Tibial nerve (tissue), 4 donors: ENCODE results near the gene EXOC8. TPM values are rescaled to one million over a fixed set of nuclear protein-coding genes. Genes with fewer than 3 reads are reported as not detected.

ENCODE experiments used
- DNase-seq, 2 donors: peaks; one replicate each; pipeline ENCODE4 v3.0.0-alpha.2; 2019; ENCODE audit warnings: low spot score in 2 of 2
- H3K27ac ChIP-seq, 4 donors: fragments of 200-600 bp; sonication (generic) in 3 of 4; one replicate each; pipeline ENCODE4 v1.5.1; 2017 to 2019; ENCODE audit warnings: mild to moderate bottlenecking in 1 of 4
- H3K27me3 ChIP-seq, 2 donors: fragments of 200-600 bp; sonication (generic) in 1 of 2; one replicate each; pipeline versions ENCODE4 v1.5.1 to v1.6.0; 2017 to 2019
- H3K36me3 ChIP-seq, 3 donors: fragments of 200-600 bp; sonication (generic); one replicate each; pipeline ENCODE4 v1.5.1; 2018 to 2019
- H3K4me1 ChIP-seq, 4 donors: fragments of 200-600 bp; sonication (generic) in 3 of 4; one replicate each; pipeline ENCODE4 v1.5.1; 2017 to 2019
- H3K4me3 ChIP-seq, 4 donors: fragments of 200-600 bp; sonication (generic) in 3 of 4; one replicate each; pipeline ENCODE4 v1.5.1; 2017 to 2019; ENCODE audit warnings: mild to moderate bottlenecking in 1 of 4, moderate library complexity in 1 of 4
- H3K9me3 ChIP-seq, 4 donors: fragments of 200-600 bp; sonication (generic) in 3 of 4; one replicate each; pipeline ENCODE4 v1.5.1; 2017 to 2019
- CTCF ChIP-seq, 5 experiments: fragments of 200-600 bp in 3 of 5; fragments of 450-650 bp in 2 of 5; sonication (generic) in 3 of 5; IDR thresholded peaks; one replicate each; pipeline ENCODE4 v1.5.1; 2016 to 2019; ENCODE audit warnings: antibody characterized with exemption in 5 of 5, mild to moderate bottlenecking in 3 of 5, moderate library complexity in 2 of 5
- EP300 ChIP-seq, 2 donors: sonication (generic); formaldehyde crosslinking; IDR thresholded peaks; one replicate each; pipeline ENCODE4 v1.6.1; 2017; ENCODE audit warnings: antibody characterized with exemption in 2 of 2, mild to moderate bottlenecking in 1 of 2
- POLR2A ChIP-seq, 2 donors: fragments of 450-650 bp; IDR thresholded peaks; one replicate each; pipeline ENCODE4 v1.6.1; 2017; ENCODE audit warnings: antibody characterized with exemption in 2 of 2, mild to moderate bottlenecking in 2 of 2, moderate library complexity in 2 of 2
- WGBS, 2 donors: methylation state at CpG; one replicate each; pipeline ENCODE4 v1.1.5; 2018; 5-methylcytosine and 5-hydroxymethylcytosine counted together
- total RNA-seq, 4 donors: library from RNA; depleted of rRNA; stranded (reverse); fragments of >200 nt; gene quantifications; one replicate each; pipeline ENCODE4 v1.1.0, GENCODE V29; 2016

The EXOC8 gene
- total RNA-seq, 4 donors from 2014 or later = 12.6 to 15.7 (median 14.5) TPM

- WGBS, 2 donors = 93% methylated on average over 9 of the region's 9 CpGs
- DNase-seq = no peak
- peaks cover 0 to 11% (median 0%) of the 10 kb centered on the region in 3 donors for H3K36me3 ChIP-seq
Observed at GRCh38 chr1:231319080-231319479, 18.6 kb downstream of the EXOC8 start.

GRCh38 chr1:231318568-231318967 is 19.1 kb downstream of the EXOC8 start:
- no peak for DNase-seq

More at GRCh38 chr1:231319080-231319479, 18.6 kb downstream of the EXOC8 start:
- H3K4me1 ChIP-seq = no peaks in the 10 kb centered on the region
- no peak overlapping the region for H3K27ac ChIP-seq
- no peaks in the 10 kb centered on the region for H3K27me3 ChIP-seq
- H3K9me3 ChIP-seq = no peaks in the 10 kb centered on the region
- TF ChIP-seq CTCF (IDR thresholded peaks at IDR 0.05) (no peak), EP300 (IDR thresholded peaks at IDR 0.05) (no peak), POLR2A (IDR thresholded peaks at IDR 0.05) (no peak)
- H3K4me3 ChIP-seq = no peak overlapping the region

GRCh38 chr1:231318015-231318355 is 19.7 kb downstream of the EXOC8 start:
- H3K27ac ChIP-seq = no peak overlapping the region
- H3K27me3 ChIP-seq = no peaks in the 10 kb centered on the region
- no peak overlapping the region for H3K4me3 ChIP-seq
- DNase-seq = no peak
- H3K4me1 ChIP-seq = no peaks in the 10 kb centered on the region
- 96% methylated on average over 15 of the region's 15 CpGs for WGBS, 2 donors
- H3K9me3 ChIP-seq = no peaks in the 10 kb centered on the region
- H3K36me3 ChIP-seq = peaks cover 0 to 11% (median 0%) of the 10 kb centered on the region in 3 donors
- TF ChIP-seq EP300 (IDR thresholded peaks at IDR 0.05) (no peak), CTCF (IDR thresholded peaks at IDR 0.05) (no peak), POLR2A (IDR thresholded peaks at IDR 0.05) (no peak)

More at GRCh38 chr1:231318568-231318967, 19.1 kb downstream of the EXOC8 start:
- Histone ChIP-seq H3K27ac (no peak overlapping the region), H3K4me3 (no peak overlapping the region), H3K27me3 (no peaks in the 10 kb centered on the region), H3K9me3 (no peaks in the 10 kb centered on the region), H3K4me1 (no peaks in the 10 kb centered on the region), H3K36me3 (peaks cover 0 to 11% (median 0%) of the 10 kb centered on the region in 3 donors)
- 79 to 82% methylated on average over 4 of the region's 4 CpGs for WGBS, 2 donors
- TF ChIP-seq POLR2A (IDR thresholded peaks at IDR 0.05) (no peak), EP300 (IDR thresholded peaks at IDR 0.05) (no peak)

- no peak for DNase-seq
- no peaks in the 10 kb centered on the region for H3K27me3 ChIP-seq
- no peak for TF ChIP-seq POLR2A (IDR thresholded peaks at IDR 0.05)
- no peak overlapping the region for H3K4me3 ChIP-seq
- no peaks in the 10 kb centered on the region for H3K9me3 ChIP-seq
- WGBS, 2 donors = 95 to 96% methylated on average over 34 to 44 of the region's 44 CpGs
- H3K4me1 ChIP-seq = no peaks in the 10 kb centered on the region
- H3K27ac ChIP-seq = no peak overlapping the region
- H3K36me3 ChIP-seq = peaks cover 0 to 11% (median 0%) of the 10 kb centered on the region in 3 donors
Observed at GRCh38 chr1:231317306-231318014, 20.2 kb downstream of the EXOC8 start.

GRCh38 chr1:231315887-231316286 is 21.8 kb downstream of the EXOC8 start:
- H3K9me3 ChIP-seq = no peaks in the 10 kb centered on the region
- H3K27ac ChIP-seq = no peak overlapping the region
- TF ChIP-seq POLR2A (IDR thresholded peaks at IDR 0.05) (no peak), CTCF (IDR thresholded peaks at IDR 0.05) (peak in 2 of 5 experiments; percentile 21 to 32), EP300 (IDR thresholded peaks at IDR 0.05) (no peak)
- DNase-seq = no peak
- no peaks in the 10 kb centered on the region for H3K27me3 ChIP-seq
- no peak overlapping the region for H3K4me3 ChIP-seq
- H3K36me3 ChIP-seq = peaks cover 0 to 6% (median 0%) of the 10 kb centered on the region in 3 donors
- 34 to 38% methylated on average over 11 of the region's 11 CpGs for WGBS, 2 donors
- H3K4me1 ChIP-seq = no peaks in the 10 kb centered on the region

- peaks cover 0 to 3% (median 0%) of the 10 kb centered on the region in 3 donors for H3K36me3 ChIP-seq
- H3K27ac ChIP-seq = no peak overlapping the region
- 87 to 89% methylated on average over 4 of the region's 4 CpGs for WGBS, 2 donors
- no peak for DNase-seq
- no peak for TF ChIP-seq EP300 (IDR thresholded peaks at IDR 0.05)
- no peak for TF ChIP-seq CTCF (IDR thresholded peaks at IDR 0.05)
- no peak for TF ChIP-seq POLR2A (IDR thresholded peaks at IDR 0.05)
- H3K9me3 ChIP-seq = no peaks in the 10 kb centered on the region
- H3K4me1 ChIP-seq = no peaks in the 10 kb centered on the region
- H3K4me3 ChIP-seq = no peak overlapping the region
- H3K27me3 ChIP-seq = no peaks in the 10 kb centered on the region
Observed at GRCh38 chr1:231313661-231314060, 24.0 kb downstream of the EXOC8 start.
